GM15510 (cell line): Measurements from ENCODE around the gene AMBRA1.

Experiments used
- POLR2A ChIP-seq: IDR thresholded peaks from 3 replicates; pipeline ENCODE4 v1.6.1; 2011; ENCODE audit warnings: borderline replicate concordance; ENCODE audit not compliant: insufficient read length; ENCODE audit errors: extremely low read depth

The AMBRA1 gene

GRCh38 chr11:46593550-46594373 is at the start of gene AMBRA1:
Gene AMBRA1 (minus strand): TSS chr11:46594023. CDS start chr11:46548380, 45,643 bp downstream.
- peak; percentile 64 for TF ChIP-seq POLR2A

- TF ChIP-seq POLR2A = no peak
These were observed 49.7 kb upstream of the AMBRA1 start for GRCh38 chr11:46643531-46643930.

GRCh38 chr11:46642627-46643335 is 49.0 kb upstream of the AMBRA1 start:
- TF ChIP-seq POLR2A = no peak

GRCh38 chr11:46641639-46642038 is 47.8 kb upstream of the AMBRA1 start:
- no peak for TF ChIP-seq POLR2A

GRCh38 chr11:46640036-46640788 is 46.4 kb upstream of the AMBRA1 start:
- TF ChIP-seq POLR2A = no peak

GRCh38 chr11:46639197-46639839 is 45.5 kb upstream of the AMBRA1 start:
- no peak for TF ChIP-seq POLR2A

DNA sequence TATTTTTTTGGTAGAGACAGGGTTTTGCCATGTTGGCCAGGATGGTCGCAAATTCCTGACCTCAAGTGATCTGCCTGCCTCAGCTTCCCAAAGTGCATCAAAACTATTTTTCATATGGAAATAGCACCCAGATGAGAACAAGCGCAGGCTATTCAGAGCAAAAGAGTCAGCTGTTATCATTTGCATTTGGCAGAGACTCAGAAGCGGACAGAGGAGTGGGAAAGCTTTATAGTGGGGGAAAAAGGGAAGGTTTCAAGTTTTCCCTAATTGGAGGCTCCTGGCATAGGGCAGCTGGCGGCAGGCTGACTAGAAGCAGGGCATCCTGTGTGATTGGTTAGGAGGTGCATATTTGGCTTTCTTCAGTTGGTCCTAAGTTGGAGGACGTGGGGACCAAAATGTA is 43.7 kb upstream of the AMBRA1 start:
- TF ChIP-seq POLR2A = no peak

GRCh38 chr11:46635557-46636139 is 41.8 kb upstream of the AMBRA1 start:
- TF ChIP-seq POLR2A = no peak

DNA sequence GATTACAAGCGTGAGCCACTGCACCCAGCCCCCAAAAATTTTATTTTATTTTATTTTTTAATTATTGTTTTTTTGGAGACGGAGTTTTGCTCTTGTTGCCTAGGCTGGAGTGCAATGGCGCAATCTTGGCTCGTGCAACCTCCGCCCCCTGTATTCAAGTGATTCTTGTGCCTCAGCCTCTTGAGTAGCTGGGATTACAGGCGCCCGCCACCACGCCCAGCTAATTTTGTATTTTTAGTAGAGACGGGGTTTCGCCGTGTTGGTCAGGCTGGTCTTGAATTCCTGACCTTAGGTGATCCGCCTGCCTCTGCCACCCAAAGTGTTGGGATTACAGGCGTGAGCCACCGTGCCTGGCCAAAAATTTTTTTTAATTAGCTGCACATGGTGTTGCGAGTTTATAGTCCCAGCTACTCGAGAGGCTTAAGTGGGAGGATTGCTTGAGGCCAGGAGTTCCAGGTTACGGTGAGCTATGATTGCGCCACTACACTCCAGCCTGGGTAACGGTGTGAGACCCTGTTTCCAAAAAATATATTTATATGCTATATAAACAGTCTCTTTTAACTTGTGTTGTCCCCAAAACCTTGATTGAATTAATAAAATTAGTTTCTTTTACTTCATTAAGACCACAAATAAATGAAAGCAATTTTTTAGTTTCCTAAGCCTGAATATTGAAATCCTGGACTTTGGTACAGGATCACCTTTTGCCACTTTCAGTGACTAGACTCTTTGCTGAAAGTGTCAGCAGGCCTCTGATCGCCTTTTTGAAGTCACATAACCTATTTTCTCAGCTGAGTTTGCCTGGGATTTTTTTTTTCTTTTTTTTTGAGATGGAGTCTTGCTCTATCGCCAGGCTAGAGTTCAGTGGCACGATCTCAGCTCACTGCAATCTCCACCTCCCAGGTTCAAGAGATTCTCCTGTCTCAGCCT is 39.7 kb upstream of the AMBRA1 start:
- no peak for TF ChIP-seq POLR2A

DNA sequence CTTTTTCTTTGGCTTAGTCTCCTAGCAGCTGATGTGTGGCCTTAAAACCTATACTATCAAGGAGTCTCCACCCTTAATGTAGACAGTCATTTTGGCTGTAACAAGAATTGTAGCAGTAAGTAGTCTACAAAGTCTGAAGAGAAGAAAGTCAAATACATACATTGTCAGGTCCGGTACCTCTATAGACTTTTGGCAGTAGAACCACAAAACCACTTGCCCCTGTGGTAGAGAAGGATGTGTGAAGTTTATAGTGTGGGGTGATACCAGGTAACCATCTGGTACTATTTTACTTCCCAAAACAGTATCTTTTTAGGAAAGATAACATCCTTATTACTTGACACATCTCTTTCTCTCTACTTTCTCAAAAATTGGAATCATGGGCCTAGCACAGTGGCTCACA is 38.7 kb upstream of the AMBRA1 start:
- no peak for TF ChIP-seq POLR2A

DNA sequence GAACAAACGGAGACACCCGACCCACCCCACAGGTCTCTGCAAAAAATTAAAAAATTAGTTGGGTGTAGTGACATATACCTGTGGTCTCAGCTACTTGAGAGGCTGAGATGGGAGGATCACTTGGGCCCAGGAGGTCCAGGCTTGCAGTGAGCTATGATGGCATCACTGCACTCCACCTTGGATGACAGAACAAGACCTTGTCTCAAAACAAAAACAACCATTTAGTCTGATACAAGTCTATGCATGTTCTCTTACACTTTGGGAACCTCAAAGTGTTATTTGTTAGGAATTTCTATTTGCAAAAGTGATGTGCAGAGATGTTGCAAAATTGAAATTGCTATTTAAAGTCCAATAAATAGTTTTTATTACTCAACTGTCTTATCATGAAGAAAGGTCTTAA is 37.9 kb upstream of the AMBRA1 start:
- TF ChIP-seq POLR2A = no peak

DNA sequence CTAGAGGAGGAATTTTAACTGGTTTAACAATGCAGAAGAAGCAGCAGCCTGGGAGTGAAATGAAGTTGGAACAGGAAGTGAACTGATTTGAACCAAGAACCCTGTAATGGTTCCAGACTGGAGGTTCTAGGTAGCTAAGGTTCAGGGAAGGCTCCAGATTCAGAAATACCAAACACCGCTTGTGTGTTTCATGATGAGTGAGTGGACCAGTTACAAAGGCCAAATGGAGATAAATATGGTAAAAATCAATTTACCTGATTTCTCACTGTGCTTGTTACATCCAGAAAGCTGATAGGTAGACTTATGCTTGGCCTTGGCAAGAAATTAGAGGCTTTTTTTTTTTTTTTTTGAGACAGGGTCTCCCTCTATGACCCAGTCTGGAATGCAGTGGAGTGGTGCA is 36.4 kb upstream of the AMBRA1 start:
- TF ChIP-seq POLR2A = no peak

DNA sequence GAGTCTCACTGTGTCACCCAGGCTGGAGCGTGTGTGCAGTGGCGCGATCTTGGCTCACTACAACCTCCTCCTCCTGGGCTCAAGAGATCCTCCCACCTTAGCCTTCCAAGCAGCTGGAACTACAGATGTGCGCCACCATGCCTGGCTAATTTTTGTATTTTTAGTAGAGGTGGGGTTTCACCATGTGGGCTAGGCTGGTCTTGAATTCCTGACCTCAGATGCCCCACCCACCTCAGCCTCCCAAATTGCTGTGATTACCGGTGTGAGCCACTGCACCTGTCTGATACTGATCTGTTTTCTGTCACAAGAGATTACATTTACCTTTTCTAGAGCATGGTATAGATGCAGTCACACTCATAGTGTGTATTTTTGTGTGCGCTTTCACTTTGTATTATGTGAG is 35.1 kb upstream of the AMBRA1 start:
- no peak for TF ChIP-seq POLR2A
